GM18511 (cell line): Measurements from ENCODE around the gene OR2C3.

Experiments
- ATAC-seq: cut with Tn5 transposase; IDR thresholded peaks from one replicate; pipeline ENCODE4 v1.9.1; 2021; ENCODE audit warnings: mild to moderate bottlenecking, moderate library complexity; ENCODE audit not compliant: unreplicated experiment

Gene OR2C3

GRCh38 chr1:247518613-247518891 lies 17.7 kb downstream of the OR2C3 start:
- ATAC-seq, result no peak

GRCh38 chr1:247517795-247518612 lies 18.2 kb downstream of the OR2C3 start:
- ATAC-seq, result no peak

GRCh38 chr1:247506831-247507230 lies 29.4 kb downstream of the OR2C3 start:
- no peak for ATAC-seq

GRCh38 chr1:247500865-247501264 lies 35.4 kb downstream of the OR2C3 start:
- no peak for ATAC-seq

GRCh38 chr1:247496581-247497285 lies 39.5 kb downstream of the OR2C3 start:
- ATAC-seq, result no peak

- peak; percentile 90 for ATAC-seq
Observed at GRCh38 chr1:247494767-247495166, 41.5 kb downstream of the OR2C3 start.

GRCh38 chr1:247493106-247493505 lies 43.1 kb downstream of the OR2C3 start:
- no peak for ATAC-seq

GRCh38 chr1:247491328-247491727 lies 44.9 kb downstream of the OR2C3 start:
- ATAC-seq, result no peak

- peak; percentile 84 for ATAC-seq
Observed at GRCh38 chr1:247487057-247487456, 49.2 kb downstream of the OR2C3 start.

- no peak for ATAC-seq
Observed at GRCh38 chr1:247482747-247483146, 53.5 kb downstream of the OR2C3 start.

- ATAC-seq, result peak; percentile 73
Observed at GRCh38 chr1:247476328-247477058, 59.7 kb downstream of the OR2C3 start.

GRCh38 chr1:247475793-247476192 lies 60.4 kb downstream of the OR2C3 start:
- peak; percentile 10 for ATAC-seq
